SK-N-SH (cell line): ENCODE measurements around the gene PRAME.

Source experiments
- CTCF ChIP-seq: fragments of 200-600 bp; sonication (generic); IDR thresholded peaks from 2 replicates; pipeline ENCODE4 v1.6.1; 2017; ENCODE audit warnings: antibody characterized with exemption, mild to moderate bottlenecking, moderate library complexity
- POLR2AphosphoS5 ChIP-seq: IDR thresholded peaks from 2 replicates; pipeline ENCODE4 v1.6.1; 2012; ENCODE audit warnings: low read depth, low read length
- TAF1 ChIP-seq: IDR thresholded peaks from 2 replicates; pipeline ENCODE4 v1.6.1; 2012; ENCODE audit warnings: low read depth, mild to moderate bottlenecking, low read length, moderate library complexity, borderline replicate concordance

GRCh38 chr22:22569218-22569617 lies 10.2 kb upstream of the PRAME start:
- TF ChIP-seq TAF1 (no peak), CTCF (no peak), POLR2AphosphoS5 (no peak)
